ENCODE results near the gene COMMD7.

The COMMD7 gene

GRCh38 chr20:32743237-32744112 is at the start of gene COMMD7:
COMMD7 (minus strand) TSS chr20:32743467; CDS start chr20:32743391, 76 bp downstream.
- in situ Hi-C loops (cut with HindIII; ENCODE audit: low sequenced_read_pairs): no loop called here

- in situ Hi-C loops (cut with HindIII; ENCODE audit: low sequenced_read_pairs): no loop called here
Observed at GRCh38 chr20:32792731-32793458, 49.6 kb upstream of the COMMD7 start.

GRCh38 chr20:32792316-32792715 is 49.0 kb upstream of the COMMD7 start:
- in situ Hi-C loops (cut with HindIII; ENCODE audit: low sequenced_read_pairs): no loop called here

- in situ Hi-C loops (cut with HindIII; ENCODE audit: low sequenced_read_pairs): no loop called here
Observed at GRCh38 chr20:32790751-32791057, 47.4 kb upstream of the COMMD7 start.

GRCh38 chr20:32789896-32790750 is 46.9 kb upstream of the COMMD7 start:
- in situ Hi-C loops (cut with HindIII; ENCODE audit: low sequenced_read_pairs): no loop called here

- in situ Hi-C loops (cut with HindIII; ENCODE audit: low sequenced_read_pairs): no loop called here
Observed at GRCh38 chr20:32787168-32787567, 43.9 kb upstream of the COMMD7 start.

GRCh38 chr20:32786059-32786760 is 42.9 kb upstream of the COMMD7 start:
- in situ Hi-C loops (cut with HindIII; ENCODE audit: low sequenced_read_pairs): no loop called here

- in situ Hi-C loops (cut with HindIII; ENCODE audit: low sequenced_read_pairs): no loop called here
Observed at GRCh38 chr20:32784369-32785080, 41.3 kb upstream of the COMMD7 start.

- in situ Hi-C loops (cut with HindIII; ENCODE audit: low sequenced_read_pairs): no loop called here
Observed at GRCh38 chr20:32780749-32781655, 37.7 kb upstream of the COMMD7 start.

- in situ Hi-C loops (cut with HindIII; ENCODE audit: low sequenced_read_pairs): no loop called here
Observed at GRCh38 chr20:32780278-32780677, 37.0 kb upstream of the COMMD7 start.

GRCh38 chr20:32779500-32780211 is 36.4 kb upstream of the COMMD7 start:
- in situ Hi-C loops (cut with HindIII; ENCODE audit: low sequenced_read_pairs): loop anchor here (5.0 kb wide), 2 partner anchors 102 to 262 kb away; no protein-coding TSS in a partner anchor

GRCh38 chr20:32777177-32777956 is 34.1 kb upstream of the COMMD7 start:
- in situ Hi-C loops (cut with HindIII; ENCODE audit: low sequenced_read_pairs): loop anchor here (5.0 kb wide), 2 partner anchors 100 to 260 kb away; no protein-coding TSS in a partner anchor

GRCh38 chr20:32775336-32775991 is 32.2 kb upstream of the COMMD7 start:
- in situ Hi-C loops (cut with HindIII; ENCODE audit: low sequenced_read_pairs): loop anchor here (5.0 kb wide), 2 partner anchors 98 to 258 kb away; no protein-coding TSS in a partner anchor

- in situ Hi-C loops (cut with HindIII; ENCODE audit: low sequenced_read_pairs): no loop called here
Observed at GRCh38 chr20:32773855-32774254, 30.6 kb upstream of the COMMD7 start.

- in situ Hi-C loops (cut with HindIII; ENCODE audit: low sequenced_read_pairs): no loop called here
Observed at GRCh38 chr20:32773223-32773622, 30.0 kb upstream of the COMMD7 start.

- in situ Hi-C loops (cut with HindIII; ENCODE audit: low sequenced_read_pairs): no loop called here
Observed at GRCh38 chr20:32772046-32772445, 28.8 kb upstream of the COMMD7 start.
